Naive B cell (primary cell): ENCODE data around the gene FURIN. TPM values are rescaled to one million over a fixed set of nuclear protein-coding genes. Genes with fewer than 3 reads are reported as not detected.

ENCODE experiments used
- ATAC-seq, 2 donors: fragments of 150-1000 bp; cut with Tn5 transposase; 2 replicates each; pipeline ENCODE4 v1.10.0; 2021; ENCODE audit warnings: low read depth in 2 of 2, mild to moderate bottlenecking in 2 of 2, moderate library complexity in 2 of 2
- DNase-seq: peaks from one replicate; pipeline ENCODE4 v3.0.0; 2022
- H3K27ac Mint-ChIP-seq, 6 donors: one replicate each; pipeline ENCODE4 v1.8.0; 2020 to 2022; ENCODE audit warnings: mild to moderate bottlenecking in 6 of 6, mixed read lengths in 6 of 6, moderate library complexity in 5 of 6, inconsistent platforms in 2 of 6
- H3K27me3 Mint-ChIP-seq, 3 donors: one replicate each; pipeline ENCODE4 v1.8.0; 2021 to 2022; ENCODE audit warnings: mixed read lengths in 3 of 3, mild to moderate bottlenecking in 1 of 3
- H3K36me3 Mint-ChIP-seq, 2 donors: one replicate each; pipeline ENCODE4 v1.8.0; 2020 to 2022; ENCODE audit warnings: mixed read lengths in 2 of 2, inconsistent platforms in 1 of 2, mild to moderate bottlenecking in 1 of 2
- H3K4me1 Mint-ChIP-seq, 3 donors: one replicate each; pipeline ENCODE4 v1.8.0; 2020 to 2022; ENCODE audit warnings: mixed read lengths in 3 of 3, inconsistent platforms in 1 of 3, mild to moderate bottlenecking in 1 of 3, moderate library complexity in 1 of 3
- H3K4me3 Mint-ChIP-seq, 8 donors: one replicate each; pipeline ENCODE4 v1.8.0; 2020 to 2022; ENCODE audit warnings: mild to moderate bottlenecking in 8 of 8, mixed read lengths in 8 of 8, moderate library complexity in 8 of 8, inconsistent platforms in 2 of 8
- H3K9me3 Mint-ChIP-seq, 7 donors: one replicate each; pipeline ENCODE4 v1.8.0; 2020 to 2022; ENCODE audit warnings: mixed read lengths in 7 of 7, mild to moderate bottlenecking in 5 of 7, inconsistent platforms in 2 of 7, moderate library complexity in 1 of 7
- polyA plus RNA-seq, 6 donors: library from polyadenylated mRNA; unstranded; fragments of 300-500 nt; fragmentation: Illumina TruSeq; gene quantifications; one replicate each; pipeline ENCODE4 v1.2.3, GENCODE V29; 2021; ENCODE audit warnings: low read depth in 6 of 6

FURIN gene
- polyA plus RNA-seq, 6 donors from 2014 or later = 3.7 to 9.8 (median 5.8) TPM

GRCh38 chr15:90875549-90875981 is 7.2 kb downstream of the FURIN start:
- ATAC-seq = no peak
- Mint-ChIP-seq H3K27ac (no peak overlapping the region), H3K9me3 (no peaks in the 10 kb centered on the region), H3K4me1 (peaks cover 11 to 26% (median 17%) of the 10 kb centered on the region in 3 donors), H3K36me3 (peaks cover 0 to 17% of the 10 kb centered on the region in 2 donors), H3K27me3 (no peaks in the 10 kb centered on the region), H3K4me3 (no peak overlapping the region)
- no peak for DNase-seq

DNA sequence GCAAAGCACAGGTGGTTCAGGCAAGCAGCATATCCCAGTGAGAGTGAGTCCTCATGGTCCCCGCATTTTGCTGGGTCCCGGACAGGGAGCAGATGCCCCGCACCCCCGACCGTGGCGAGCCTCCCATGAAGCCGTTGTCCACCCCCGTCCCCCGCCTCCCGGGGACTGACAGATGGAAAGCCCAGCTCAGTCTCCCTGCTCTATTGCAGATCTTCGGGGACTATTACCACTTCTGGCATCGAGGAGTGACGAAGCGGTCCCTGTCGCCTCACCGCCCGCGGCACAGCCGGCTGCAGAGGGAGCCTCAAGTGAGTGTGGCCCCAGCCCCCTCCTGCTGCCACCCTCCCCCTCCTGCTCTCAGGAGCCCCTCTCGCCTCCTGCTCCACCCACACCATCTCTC is 7.7 kb downstream of the FURIN start:
- no peak for DNase-seq
- Mint-ChIP-seq H3K27me3 (no peaks in the 10 kb centered on the region), H3K27ac (peak overlapping the region in 1 of 6 donors; percentile 54), H3K4me3 (no peak overlapping the region), H3K9me3 (no peaks in the 10 kb centered on the region), H3K4me1 (peaks cover 7 to 22% (median 14%) of the 10 kb centered on the region in 3 donors), H3K36me3 (peaks cover 0 to 17% of the 10 kb centered on the region in 2 donors)
- no peak for ATAC-seq

GRCh38 chr15:90876512-90877170 is 8.3 kb downstream of the FURIN start:
- H3K4me1 Mint-ChIP-seq = peaks cover 7 to 22% (median 14%) of the 10 kb centered on the region in 3 donors
- no peaks in the 10 kb centered on the region for H3K27me3 Mint-ChIP-seq
- peak overlapping the region in 1 of 6 donors; percentile 54 for H3K27ac Mint-ChIP-seq
- ATAC-seq (no peak), DNase-seq (no peak)
- peaks cover 0 to 17% of the 10 kb centered on the region in 2 donors for H3K36me3 Mint-ChIP-seq
- H3K9me3 Mint-ChIP-seq = no peaks in the 10 kb centered on the region
- H3K4me3 Mint-ChIP-seq = peak overlapping the region in 1 of 8 donors; percentile 25

- no peak for DNase-seq
- Mint-ChIP-seq H3K27ac (peak overlapping the region in 2 of 6 donors; percentile 54 to 79), H3K4me1 (peaks cover 5 to 20% (median 12%) of the 10 kb centered on the region in 3 donors), H3K27me3 (no peaks in the 10 kb centered on the region), H3K4me3 (no peak overlapping the region), H3K9me3 (no peaks in the 10 kb centered on the region), H3K36me3 (peaks cover 0 to 17% of the 10 kb centered on the region in 2 donors)
- no peak for ATAC-seq
Measured at GRCh38 chr15:90877315-90877714, 8.9 kb downstream of the FURIN start.

- Mint-ChIP-seq H3K4me3 (no peak overlapping the region), H3K36me3 (peaks cover 0 to 17% of the 10 kb centered on the region in 2 donors), H3K4me1 (peaks cover 3 to 13% (median 5%) of the 10 kb centered on the region in 3 donors), H3K27me3 (no peaks in the 10 kb centered on the region), H3K27ac (no peak overlapping the region), H3K9me3 (no peaks in the 10 kb centered on the region)
- ATAC-seq = no peak
- DNase-seq = no peak
Measured at GRCh38 chr15:90877996-90878395, 9.6 kb downstream of the FURIN start.

DNA sequence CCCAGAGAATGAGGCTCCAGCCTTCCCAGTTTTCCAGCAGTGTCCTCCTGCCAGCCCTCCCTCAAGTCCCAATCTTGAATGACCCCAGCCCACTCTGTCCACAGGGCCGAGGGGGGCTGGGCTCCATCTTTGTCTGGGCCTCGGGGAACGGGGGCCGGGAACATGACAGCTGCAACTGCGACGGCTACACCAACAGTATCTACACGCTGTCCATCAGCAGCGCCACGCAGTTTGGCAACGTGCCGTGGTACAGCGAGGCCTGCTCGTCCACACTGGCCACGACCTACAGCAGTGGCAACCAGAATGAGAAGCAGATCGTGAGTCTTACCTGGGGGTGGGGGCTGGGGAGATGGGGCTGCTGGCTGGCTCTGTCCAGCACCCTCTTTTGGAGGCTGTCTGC is 10.3 kb downstream of the FURIN start:
- ATAC-seq = no peak
- peaks cover 0 to 17% of the 10 kb centered on the region in 2 donors for H3K36me3 Mint-ChIP-seq
- no peak overlapping the region for H3K27ac Mint-ChIP-seq
- no peaks in the 10 kb centered on the region for H3K9me3 Mint-ChIP-seq
- no peak overlapping the region for H3K4me3 Mint-ChIP-seq
- peaks cover 2 to 9% (median 3%) of the 10 kb centered on the region in 3 donors for H3K4me1 Mint-ChIP-seq
- no peak for DNase-seq
- no peaks in the 10 kb centered on the region for H3K27me3 Mint-ChIP-seq

DNA sequence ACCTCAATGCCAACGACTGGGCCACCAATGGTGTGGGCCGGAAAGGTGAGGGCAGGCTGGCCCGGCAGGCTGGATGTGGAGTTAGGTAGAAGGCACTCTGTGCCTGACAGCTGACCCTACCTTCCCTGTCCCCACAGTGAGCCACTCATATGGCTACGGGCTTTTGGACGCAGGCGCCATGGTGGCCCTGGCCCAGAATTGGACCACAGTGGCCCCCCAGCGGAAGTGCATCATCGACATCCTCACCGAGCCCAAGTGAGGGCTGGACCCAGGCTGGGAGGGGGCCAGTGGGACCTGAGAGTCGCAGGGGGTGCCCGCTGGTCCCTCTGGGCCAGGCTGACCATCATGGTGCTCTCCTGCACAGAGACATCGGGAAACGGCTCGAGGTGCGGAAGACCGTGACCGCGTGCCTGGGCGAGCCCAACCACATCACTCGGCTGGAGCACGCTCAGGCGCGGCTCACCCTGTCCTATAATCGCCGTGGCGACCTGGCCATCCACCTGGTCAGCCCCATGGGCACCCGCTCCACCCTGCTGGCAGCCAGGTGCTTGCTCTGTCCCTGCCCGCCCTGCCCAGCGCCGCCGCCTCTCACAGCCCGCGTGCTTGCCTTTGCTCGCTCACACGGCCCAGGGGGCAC is 11.5 kb downstream of the FURIN start:
- H3K36me3 Mint-ChIP-seq = peaks cover 0 to 17% of the 10 kb centered on the region in 2 donors

DNA sequence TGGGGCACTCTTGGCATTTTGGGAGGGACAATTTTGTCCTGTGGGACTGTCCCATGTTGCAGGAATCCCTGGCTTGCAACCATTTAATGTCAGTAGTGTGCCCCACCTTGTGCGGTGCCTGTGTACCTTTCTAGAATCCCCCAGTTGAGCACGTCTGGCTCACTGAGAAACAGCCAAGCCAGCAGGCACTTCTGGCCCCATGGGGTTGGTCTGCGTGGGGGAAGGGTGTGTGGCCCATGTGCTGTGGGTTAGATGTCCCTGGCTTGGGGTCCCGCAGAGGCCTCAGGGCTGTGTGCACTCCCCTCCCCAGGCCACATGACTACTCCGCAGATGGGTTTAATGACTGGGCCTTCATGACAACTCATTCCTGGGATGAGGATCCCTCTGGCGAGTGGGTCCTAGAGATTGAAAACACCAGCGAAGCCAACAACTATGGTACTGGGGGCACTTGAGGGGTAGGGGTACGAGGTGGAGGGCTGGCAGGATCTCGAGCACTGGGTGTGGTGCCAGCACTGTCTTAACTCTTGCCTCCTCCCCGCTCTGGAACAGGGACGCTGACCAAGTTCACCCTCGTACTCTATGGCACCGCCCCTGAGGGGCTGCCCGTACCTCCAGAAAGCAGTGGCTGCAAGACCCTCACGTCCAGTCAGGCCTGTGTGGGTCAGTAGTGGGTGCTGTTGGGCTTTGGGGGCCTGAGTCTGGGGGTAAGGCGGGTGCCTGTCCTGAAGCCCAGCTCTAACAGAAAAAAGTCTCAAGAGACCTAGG is 12.2 kb downstream of the FURIN start:
- Mint-ChIP-seq H3K4me1 (peaks cover 11 to 19% (median 14%) of the 10 kb centered on the region in 3 donors), H3K27me3 (no peaks in the 10 kb centered on the region), H3K27ac (no peak overlapping the region), H3K36me3 (peaks cover 0 to 17% of the 10 kb centered on the region in 2 donors), H3K4me3 (no peak overlapping the region), H3K9me3 (no peaks in the 10 kb centered on the region)
- ATAC-seq = no peak
- no peak for DNase-seq

More for the DNA sequence above, 11.5 kb downstream of the FURIN start:
- H3K9me3 Mint-ChIP-seq = no peaks in the 10 kb centered on the region
- no peak overlapping the region for H3K4me3 Mint-ChIP-seq
- H3K4me1 Mint-ChIP-seq = peaks cover 4 to 12% (median 6%) of the 10 kb centered on the region in 3 donors
- ATAC-seq (no peak), DNase-seq (no peak)
- no peak overlapping the region for H3K27ac Mint-ChIP-seq
- no peaks in the 10 kb centered on the region for H3K27me3 Mint-ChIP-seq

- no peak for DNase-seq
- Mint-ChIP-seq H3K4me1 (peaks cover 16 to 25% (median 21%) of the 10 kb centered on the region in 3 donors), H3K36me3 (peaks cover 0 to 16% of the 10 kb centered on the region in 2 donors), H3K27me3 (no peaks in the 10 kb centered on the region), H3K4me3 (no peak overlapping the region), H3K27ac (no peak overlapping the region), H3K9me3 (no peaks in the 10 kb centered on the region)
- ATAC-seq = no peak
Measured at GRCh38 chr15:90881181-90881977, 13.0 kb downstream of the FURIN start.

GRCh38 chr15:90881978-90882721 is 13.8 kb downstream of the FURIN start:
- no peaks in the 10 kb centered on the region for H3K9me3 Mint-ChIP-seq
- ATAC-seq (no peak), DNase-seq (no peak)
- peaks cover 15 to 22% (median 17%) of the 10 kb centered on the region in 3 donors for H3K4me1 Mint-ChIP-seq
- no peak overlapping the region for H3K27ac Mint-ChIP-seq
- H3K36me3 Mint-ChIP-seq = peaks cover 0 to 8% of the 10 kb centered on the region in 2 donors
- no peaks in the 10 kb centered on the region for H3K27me3 Mint-ChIP-seq
- peak overlapping the region in 1 of 8 donors; percentile 77 for H3K4me3 Mint-ChIP-seq

- ATAC-seq (no peak), DNase-seq (no peak)
- Mint-ChIP-seq H3K27me3 (no peaks in the 10 kb centered on the region), H3K9me3 (no peaks in the 10 kb centered on the region), H3K4me1 (peaks cover 17 to 22% (median 20%) of the 10 kb centered on the region in 3 donors), H3K36me3 (peaks cover 0 to 6% of the 10 kb centered on the region in 2 donors), H3K27ac (peak overlapping the region in 2 of 6 donors; percentile 59 to 72), H3K4me3 (peak overlapping the region in 6 of 8 donors; percentile 33 to 77 (median 57))
Measured at GRCh38 chr15:90882781-90883525, 14.6 kb downstream of the FURIN start.

GRCh38 chr15:90883526-90883975 is 15.2 kb downstream of the FURIN start:
- no peaks in the 10 kb centered on the region for H3K27me3 Mint-ChIP-seq
- no peaks in the 10 kb centered on the region for H3K9me3 Mint-ChIP-seq
- peak overlapping the region; percentile 53 to 84 (median 62) for H3K4me3 Mint-ChIP-seq
- H3K27ac Mint-ChIP-seq = peak overlapping the region in 2 of 6 donors; percentile 59 to 88
- no peak for ATAC-seq
- DNase-seq = no peak
- peaks cover 17 to 22% (median 20%) of the 10 kb centered on the region in 3 donors for H3K4me1 Mint-ChIP-seq
- H3K36me3 Mint-ChIP-seq = peaks cover 0 to 6% of the 10 kb centered on the region in 2 donors
